ENCODE measurements around the gene TMEM30B.
"Not testable (repeated sequence)": the region's sequence is repeated elsewhere in the genome, so short reads cannot be mapped to it uniquely, and the experiment has no call there.

Gene TMEM30B, protein sequence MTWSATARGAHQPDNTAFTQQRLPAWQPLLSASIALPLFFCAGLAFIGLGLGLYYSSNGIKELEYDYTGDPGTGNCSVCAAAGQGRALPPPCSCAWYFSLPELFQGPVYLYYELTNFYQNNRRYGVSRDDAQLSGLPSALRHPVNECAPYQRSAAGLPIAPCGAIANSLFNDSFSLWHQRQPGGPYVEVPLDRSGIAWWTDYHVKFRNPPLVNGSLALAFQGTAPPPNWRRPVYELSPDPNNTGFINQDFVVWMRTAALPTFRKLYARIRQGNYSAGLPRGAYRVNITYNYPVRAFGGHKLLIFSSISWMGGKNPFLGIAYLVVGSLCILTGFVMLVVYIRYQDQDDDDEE

DNA sequence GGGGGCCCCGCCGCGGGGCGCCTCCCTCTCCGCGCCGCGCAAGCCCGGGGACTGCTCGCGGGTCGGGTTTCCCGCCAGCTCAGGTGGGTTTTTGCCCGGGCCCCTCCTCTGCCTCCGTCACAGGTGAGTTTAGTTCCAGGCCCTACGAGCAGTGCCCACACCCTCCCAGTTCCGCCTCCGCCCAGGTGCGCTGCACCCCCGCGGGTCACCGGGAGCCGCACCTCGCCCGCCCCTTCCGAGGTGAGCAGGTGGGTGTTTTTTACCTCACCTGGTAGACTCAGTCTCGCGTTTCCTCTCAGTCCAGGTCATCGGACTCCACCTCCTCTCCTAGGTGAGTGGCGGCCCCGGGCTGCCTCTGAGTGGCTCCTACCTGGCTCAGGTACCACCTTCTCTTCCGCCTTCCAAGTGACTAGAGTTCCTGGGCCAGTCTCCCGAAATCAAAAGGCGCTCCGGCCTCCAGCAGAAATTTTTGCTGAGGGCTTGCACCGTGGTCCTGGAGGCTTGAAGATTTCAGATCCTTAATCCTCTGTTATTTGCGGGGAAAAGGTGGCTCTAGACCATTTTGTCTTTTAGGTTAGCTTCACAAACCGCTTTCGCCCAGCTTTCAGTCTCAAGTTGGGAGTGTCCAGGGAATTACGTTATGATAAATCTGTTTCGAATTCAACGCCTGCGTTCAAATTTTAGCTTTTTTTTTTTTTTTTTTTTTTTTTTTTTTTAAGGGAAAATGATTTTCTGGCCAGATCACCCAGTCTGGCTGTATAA lies at the start of gene TMEM30B:
TMEM30B (minus strand) TSS at position 153 of the 762 bp plus-strand sequence. CDS start 191 bp downstream, outside the sequence.
- DNase-seq = peak; percentile 56

DNA sequence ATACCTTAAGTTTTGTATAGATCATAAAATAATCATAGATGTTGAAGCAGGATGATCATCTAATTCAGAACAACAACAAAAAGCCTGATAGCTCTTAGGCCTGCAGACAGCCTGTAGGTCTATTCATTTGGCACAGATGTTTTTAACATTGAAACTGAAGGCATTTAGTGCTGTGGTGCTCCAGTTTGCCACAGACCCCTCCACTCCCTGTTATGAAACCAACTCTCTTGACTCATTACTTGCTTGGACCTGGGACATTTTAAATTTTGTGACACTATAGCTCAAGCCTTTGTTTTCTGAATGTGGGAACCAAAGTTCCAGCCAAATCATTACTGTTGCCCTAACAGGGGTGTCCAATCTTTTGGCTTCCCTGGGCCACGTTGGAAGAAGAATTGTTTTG lies 49.4 kb upstream of the TMEM30B start:
- no peak for DNase-seq

- DNase-seq = no peak
These were observed 48.4 kb upstream of the TMEM30B start for GRCh38 chr14:61329478-61330051.

DNA sequence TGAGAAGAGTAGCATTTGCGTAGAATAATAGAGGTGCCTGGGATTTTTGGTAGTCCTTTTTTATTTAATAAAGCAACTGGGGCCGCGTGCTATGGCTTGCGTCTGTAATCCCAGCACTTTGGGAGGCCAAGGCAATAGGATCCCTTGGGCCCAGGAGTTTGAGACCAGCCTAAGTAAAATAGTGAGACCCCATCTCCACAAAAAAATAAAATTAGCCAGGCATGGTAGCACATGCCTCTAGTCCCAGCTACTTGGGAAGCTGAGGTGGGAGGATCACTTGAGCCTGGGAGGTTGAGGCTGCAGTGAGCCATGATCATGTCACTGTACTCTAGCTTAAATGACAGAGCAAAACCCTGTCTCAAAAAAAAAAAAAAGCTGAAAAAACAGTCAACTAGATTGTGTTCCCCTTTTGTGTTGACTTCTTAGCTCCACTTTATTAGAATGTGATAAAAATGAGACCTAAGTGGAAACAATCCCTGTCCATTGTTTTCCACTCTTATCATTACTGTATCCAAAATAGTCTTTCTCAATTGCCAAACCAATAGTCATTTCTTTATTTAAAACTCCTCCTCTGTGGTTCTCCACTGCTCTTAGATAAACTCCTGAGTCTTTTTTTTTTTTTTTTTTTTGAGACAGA lies 47.6 kb upstream of the TMEM30B start:
- no peak for DNase-seq

- no peak for DNase-seq
These were observed 45.7 kb upstream of the TMEM30B start for GRCh38 chr14:61326847-61327246.

- DNase-seq = no peak
These were observed 45.0 kb upstream of the TMEM30B start for GRCh38 chr14:61326146-61326545.

- DNase-seq = no peak
These were observed 44.0 kb upstream of the TMEM30B start for GRCh38 chr14:61325166-61325565.

DNA sequence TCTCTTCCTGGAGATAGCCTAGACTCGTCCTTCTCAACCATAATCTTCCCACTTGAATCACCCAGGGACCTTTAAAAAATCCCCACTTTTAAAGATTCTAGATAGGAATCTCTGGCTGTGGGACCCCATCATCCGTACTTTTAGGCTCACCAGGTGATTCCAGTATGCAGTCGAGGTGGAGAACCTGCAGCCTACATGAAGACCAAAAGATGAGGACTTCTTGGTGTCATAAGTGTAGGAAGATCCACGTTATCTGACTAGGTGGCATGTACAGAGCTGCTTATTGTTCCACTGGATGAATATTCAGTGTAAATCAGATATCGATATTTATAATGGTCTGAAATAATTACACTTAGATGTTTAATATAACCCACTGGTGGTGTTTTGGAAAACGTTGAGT lies 42.8 kb upstream of the TMEM30B start:
- no peak for DNase-seq

- DNase-seq = peak; percentile 21
These were observed 41.7 kb upstream of the TMEM30B start for GRCh38 chr14:61322799-61323290.

- DNase-seq = no peak
These were observed 41.1 kb upstream of the TMEM30B start for GRCh38 chr14:61322011-61322798.

GRCh38 chr14:61321385-61322010 lies 40.4 kb upstream of the TMEM30B start, which contains the start of gene PRKCH:
TSS of gene PRKCH (plus strand) at chr14:61321579. CDS start at chr14:61322102, 523 bp downstream.
- peak; percentile 56 for DNase-seq

DNA sequence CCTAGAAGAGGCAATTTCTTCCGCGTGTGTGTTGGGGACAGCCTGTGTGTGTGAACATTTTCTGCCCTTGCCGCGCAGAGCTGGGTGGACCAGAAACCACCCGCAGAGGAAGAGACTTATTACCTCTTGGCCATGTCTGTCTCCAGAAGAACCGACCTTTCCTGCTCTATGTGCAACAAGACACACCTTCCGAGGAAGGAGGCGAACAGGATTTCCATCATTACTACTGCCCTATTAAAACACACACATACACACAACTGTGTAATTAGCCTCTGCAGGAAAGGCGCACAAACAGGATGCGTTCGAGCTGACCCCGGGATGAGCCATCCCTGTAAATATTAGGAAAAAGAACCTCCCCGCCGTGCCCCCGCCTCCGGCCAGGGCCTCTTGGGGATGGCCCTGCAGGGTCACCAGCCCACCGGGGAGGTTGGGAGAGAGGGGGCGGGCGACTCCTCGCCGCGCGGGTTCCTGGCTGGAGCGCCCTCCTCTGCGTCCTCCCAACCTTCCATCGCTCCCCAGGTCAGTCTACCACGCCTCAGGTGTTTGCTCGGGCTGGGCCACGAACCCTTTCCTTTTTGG lies 39.8 kb upstream of the TMEM30B start:
- DNase-seq = no peak

GRCh38 chr14:61320170-61320569 lies 39.0 kb upstream of the TMEM30B start:
- not testable (repeated sequence) for DNase-seq

- no peak for DNase-seq
These were observed 38.6 kb upstream of the TMEM30B start for GRCh38 chr14:61319706-61320105.

DNA sequence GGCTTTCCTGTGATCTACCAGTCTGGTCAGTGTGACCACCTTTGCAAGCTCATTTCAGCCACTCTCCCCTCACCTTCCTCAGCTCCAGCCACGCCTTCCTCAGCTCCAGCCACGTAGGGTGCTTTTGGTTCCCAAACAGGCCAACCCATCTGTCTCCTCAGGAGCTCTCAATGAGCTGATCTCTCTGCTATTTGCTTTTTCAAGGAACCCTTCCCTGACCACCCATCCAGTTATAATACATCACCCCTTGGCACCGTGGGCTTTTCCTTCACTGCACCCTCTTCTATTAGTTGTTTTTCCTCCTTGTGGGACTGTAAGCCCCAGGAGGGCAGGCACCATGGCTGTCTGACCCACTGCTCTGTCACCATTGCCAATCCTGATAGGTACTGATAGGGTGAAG lies 37.9 kb upstream of the TMEM30B start:
- no peak for DNase-seq

- peak; percentile 14 for DNase-seq
These were observed 34.2 kb upstream of the TMEM30B start for GRCh38 chr14:61315313-61315712.

GRCh38 chr14:61308701-61309100 lies 27.6 kb upstream of the TMEM30B start:
- not testable (repeated sequence) for DNase-seq

DNA sequence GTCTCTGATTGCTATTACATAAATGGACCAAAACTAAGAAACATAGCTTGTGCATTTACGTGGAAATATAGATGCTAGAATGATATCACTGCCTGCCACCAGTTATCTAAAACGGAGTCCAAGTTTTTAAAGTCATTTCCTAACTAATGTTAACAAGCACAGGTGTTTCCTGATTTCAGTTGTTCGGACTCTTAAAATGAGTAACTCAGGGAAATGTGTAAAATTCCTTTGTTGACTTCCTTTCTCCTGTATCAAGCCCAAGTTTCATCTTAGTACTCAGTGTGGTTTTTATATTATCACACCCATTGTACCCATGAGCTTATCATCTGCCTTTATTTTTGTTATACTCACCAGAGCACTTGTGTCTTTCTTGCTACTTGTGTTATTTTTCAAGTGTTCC lies 27.1 kb upstream of the TMEM30B start:
- DNase-seq = no peak

DNA sequence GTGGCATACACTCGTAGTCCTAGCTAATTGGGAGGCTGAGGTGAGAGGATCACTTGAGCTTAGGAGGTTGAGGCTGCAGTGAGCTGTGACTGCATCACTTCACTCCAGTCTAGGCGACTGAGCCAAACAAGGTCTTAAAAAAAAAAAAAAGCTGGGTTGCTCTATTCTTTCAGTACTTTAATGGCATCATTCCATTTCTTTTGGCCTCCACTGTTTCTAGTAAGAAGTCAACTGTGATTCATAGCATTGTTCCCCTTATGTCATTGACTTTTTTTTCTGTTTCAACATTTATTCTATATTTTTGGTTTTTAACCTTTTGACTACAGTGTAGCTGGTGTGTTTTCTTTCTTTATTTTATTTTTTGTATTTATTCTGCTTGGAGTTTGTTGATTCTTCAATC lies 23.6 kb upstream of the TMEM30B start:
- no peak for DNase-seq

DNA sequence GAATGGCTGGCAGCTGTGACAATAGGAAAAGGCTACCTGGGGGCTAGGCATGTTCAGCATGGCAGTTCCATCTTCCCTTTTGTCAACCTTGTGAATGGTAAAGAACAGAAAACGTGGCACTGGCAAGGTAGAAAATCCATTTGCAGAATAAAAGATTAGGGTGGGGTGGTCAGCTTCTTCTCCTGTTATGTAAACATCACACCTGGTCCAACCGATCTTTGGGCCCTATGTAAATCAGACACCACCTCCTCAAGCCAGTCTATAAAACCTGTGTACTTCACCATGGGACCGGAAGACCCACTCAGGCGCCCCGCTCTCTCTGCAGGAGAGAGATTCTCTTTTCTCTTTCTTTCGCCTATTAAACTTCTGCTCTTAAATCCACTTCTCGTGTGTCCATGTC lies 19.6 kb upstream of the TMEM30B start:
- no peak for DNase-seq

- no peak for DNase-seq
These were observed 19.1 kb upstream of the TMEM30B start for GRCh38 chr14:61300209-61300608.
